ENCODE results near the gene DNAJC27. TPM values are rescaled to one million over a fixed set of nuclear protein-coding genes. Genes with fewer than 3 reads are reported as not detected.

The DNAJC27 gene
- total RNA-seq, 4 donors from 2014 or later: 7.1 to 14.2 (median 8.6) TPM

- no peak for TF ChIP-seq CTCF (IDR thresholded peaks at IDR 0.05)
- no peak for TF ChIP-seq POLR2AphosphoS5 (IDR thresholded peaks at IDR 0.05)
- TF ChIP-seq EP300 (IDR thresholded peaks at IDR 0.05): no peak
- TF ChIP-seq POLR2A (IDR thresholded peaks at IDR 0.05): no peak
- Histone ChIP-seq H3K4me3 (peak overlapping the region; percentile 61 to 82), H3K36me3 (peaks cover 0 to under 1% of the 10 kb centered on the region in 2 donors), H3K4me1 (peaks cover 0 to 36% (median 0%) of the 10 kb centered on the region in 3 donors), H3K27ac (peak overlapping the region; percentile 95 to 99 (median 97)), H3K27me3 (no peaks in the 10 kb centered on the region), H3K9me3 (no peaks in the 10 kb centered on the region)
- 0% methylated on average over 15 to 16 of the region's 19 CpGs for WGBS, 2 donors (ENCODE audit: low coverage in 1 of 2)
- no peak for ATAC-seq
Observed at GRCh38 chr2:24972315-24972961, 683 bp upstream of the DNAJC27 start.

DNA sequence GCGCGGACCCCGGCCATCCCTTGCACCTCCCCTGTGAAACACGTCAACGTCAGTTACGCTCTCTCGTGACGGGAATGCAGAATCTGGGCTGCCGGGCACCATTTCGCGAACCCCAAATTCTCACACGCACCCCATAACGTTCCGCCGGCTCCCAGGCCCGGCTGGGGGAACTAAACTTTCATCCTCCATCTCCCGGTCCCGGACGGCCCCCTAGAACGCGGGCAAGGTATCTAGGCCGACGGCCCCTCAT is 544 bp downstream of the DNAJC27 start:
- Histone ChIP-seq H3K4me1 (peaks cover 0 to 36% (median 0%) of the 10 kb centered on the region in 3 donors), H3K36me3 (peaks cover 0 to 13% of the 10 kb centered on the region in 2 donors), H3K27me3 (no peaks in the 10 kb centered on the region), H3K27ac (peak overlapping the region; percentile 95 to 99 (median 97)), H3K4me3 (peak overlapping the region; percentile 61 to 82), H3K9me3 (no peaks in the 10 kb centered on the region)
- TF ChIP-seq CTCF (IDR thresholded peaks at IDR 0.05): peak in 1 of 4 experiments; percentile 6
- no peak for TF ChIP-seq POLR2A (IDR thresholded peaks at IDR 0.05)
- TF ChIP-seq POLR2AphosphoS5 (IDR thresholded peaks at IDR 0.05): no peak
- TF ChIP-seq EP300 (IDR thresholded peaks at IDR 0.05): no peak
- peak; percentile 0 for ATAC-seq
- 0% methylated on average over 8 of the region's 23 CpGs; no CpG with 5 or more reads in 1 of the 2 donors for WGBS, 2 donors (ENCODE audit: low coverage in 1 of 2)

- Histone ChIP-seq H3K4me1 (peaks cover 0 to 32% (median 0%) of the 10 kb centered on the region in 3 donors), H3K27ac (peak overlapping the region; percentile 95 to 99 (median 97)), H3K4me3 (peak overlapping the region; percentile 61 to 82), H3K9me3 (no peaks in the 10 kb centered on the region), H3K36me3 (peaks cover 0 to 18% of the 10 kb centered on the region in 2 donors), H3K27me3 (no peaks in the 10 kb centered on the region)
- 11 to 58% methylated on average over 3 to 19 of the region's 27 CpGs for WGBS, 2 donors (ENCODE audit: low coverage in 1 of 2)
- ATAC-seq: no peak
- TF ChIP-seq POLR2A (IDR thresholded peaks at IDR 0.05) (no peak), EP300 (IDR thresholded peaks at IDR 0.05) (no peak), POLR2AphosphoS5 (IDR thresholded peaks at IDR 0.05) (no peak), CTCF (IDR thresholded peaks at IDR 0.05) (no peak)
Observed at GRCh38 chr2:24970483-24971285, 1.1 kb downstream of the DNAJC27 start.

DNA sequence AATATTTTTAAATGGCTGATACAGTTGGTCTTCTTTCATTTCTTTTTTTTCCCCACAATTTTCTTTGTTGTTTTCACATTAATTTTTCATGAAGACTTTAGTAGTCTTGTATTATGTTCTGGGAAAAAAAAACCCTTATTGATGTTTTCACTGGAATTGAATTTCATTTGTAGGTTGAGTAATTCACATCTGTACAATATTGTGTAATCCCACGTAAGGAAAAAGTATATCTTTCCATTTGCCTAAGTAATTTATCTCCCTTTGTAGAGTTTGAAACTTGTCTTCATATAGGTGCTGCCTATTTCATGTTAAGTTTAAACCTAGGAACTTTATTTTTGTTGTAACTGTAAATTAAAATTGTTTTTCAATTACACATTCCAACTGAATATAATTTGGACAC is 2.0 kb downstream of the DNAJC27 start:
- H3K9me3 ChIP-seq: no peaks in the 10 kb centered on the region
- H3K27me3 ChIP-seq: no peaks in the 10 kb centered on the region
- H3K4me1 ChIP-seq: peaks cover 0 to 27% (median 0%) of the 10 kb centered on the region in 3 donors
- no peak for TF ChIP-seq POLR2A (IDR thresholded peaks at IDR 0.05)
- no peak for TF ChIP-seq POLR2AphosphoS5 (IDR thresholded peaks at IDR 0.05)
- no peak for TF ChIP-seq CTCF (IDR thresholded peaks at IDR 0.05)
- no peak for TF ChIP-seq EP300 (IDR thresholded peaks at IDR 0.05)
- H3K4me3 ChIP-seq: no peak overlapping the region
- peaks cover 0 to 27% of the 10 kb centered on the region in 2 donors for H3K36me3 ChIP-seq
- no peak for ATAC-seq
- 38 to 74% methylated on average over 1 of the region's 1 CpG for WGBS, 2 donors (ENCODE audit: low coverage in 1 of 2)
- H3K27ac ChIP-seq: peak overlapping the region in 1 of 4 donors; percentile 99

Measured in gastroesophageal sphincter (tissue), 4 donors.